GM12874 (cell line): ENCODE measurements around the gene PAWR.

Experiments
- TF ChIP-seq, protein P1 (sequence below): IDR thresholded peaks from 2 replicates; pipeline ENCODE4 v1.5.1; 2011; ENCODE audit warnings: low read depth, mild to moderate bottlenecking, control low read depth, low read length, moderate library complexity; ENCODE audit not compliant: insufficient read depth

PAWR gene

DNA sequence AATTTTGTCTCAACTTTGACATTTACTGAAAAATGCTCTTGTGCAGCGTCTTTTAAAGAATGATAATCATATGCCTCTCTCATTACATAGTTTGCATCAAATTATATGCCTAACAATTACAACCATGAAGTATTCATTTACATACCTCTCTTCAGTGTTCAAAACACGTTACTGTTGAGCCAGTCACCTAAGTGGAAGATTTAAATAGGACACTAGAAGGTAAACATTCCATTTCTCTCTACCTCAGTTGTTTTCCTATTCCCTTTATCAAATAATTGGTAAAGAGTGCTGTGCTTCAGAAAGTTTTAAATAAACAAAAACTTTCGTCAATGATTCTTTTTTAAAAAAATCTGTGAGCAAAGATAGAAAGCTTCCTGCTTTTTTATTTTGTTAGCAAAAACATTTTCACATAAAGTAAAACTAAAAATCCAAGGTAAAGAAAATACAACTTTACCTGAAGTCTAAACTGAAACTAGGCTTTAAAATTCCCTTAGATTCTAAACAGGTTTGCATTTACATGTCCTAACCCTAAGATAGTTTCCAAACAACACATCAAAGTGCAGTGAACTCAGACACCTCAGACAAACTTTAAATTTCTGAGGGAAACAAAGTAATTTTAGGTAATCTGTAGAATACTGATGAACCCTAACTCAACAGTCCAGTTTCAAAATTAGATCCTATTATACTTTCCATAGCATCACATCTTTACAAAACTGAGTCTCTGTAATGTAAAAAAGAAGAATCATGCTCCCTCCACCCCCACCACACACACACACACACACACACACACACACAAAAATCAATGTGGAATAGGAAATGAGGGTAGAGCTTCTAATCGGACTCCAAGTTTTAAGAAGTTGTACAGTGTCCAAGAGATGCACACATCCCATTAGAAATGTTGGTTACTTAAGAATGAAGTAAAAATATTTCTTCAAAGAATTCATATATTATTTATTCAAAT lies 46.2 kb downstream of the PAWR start:
- TF ChIP-seq, protein P1, sequence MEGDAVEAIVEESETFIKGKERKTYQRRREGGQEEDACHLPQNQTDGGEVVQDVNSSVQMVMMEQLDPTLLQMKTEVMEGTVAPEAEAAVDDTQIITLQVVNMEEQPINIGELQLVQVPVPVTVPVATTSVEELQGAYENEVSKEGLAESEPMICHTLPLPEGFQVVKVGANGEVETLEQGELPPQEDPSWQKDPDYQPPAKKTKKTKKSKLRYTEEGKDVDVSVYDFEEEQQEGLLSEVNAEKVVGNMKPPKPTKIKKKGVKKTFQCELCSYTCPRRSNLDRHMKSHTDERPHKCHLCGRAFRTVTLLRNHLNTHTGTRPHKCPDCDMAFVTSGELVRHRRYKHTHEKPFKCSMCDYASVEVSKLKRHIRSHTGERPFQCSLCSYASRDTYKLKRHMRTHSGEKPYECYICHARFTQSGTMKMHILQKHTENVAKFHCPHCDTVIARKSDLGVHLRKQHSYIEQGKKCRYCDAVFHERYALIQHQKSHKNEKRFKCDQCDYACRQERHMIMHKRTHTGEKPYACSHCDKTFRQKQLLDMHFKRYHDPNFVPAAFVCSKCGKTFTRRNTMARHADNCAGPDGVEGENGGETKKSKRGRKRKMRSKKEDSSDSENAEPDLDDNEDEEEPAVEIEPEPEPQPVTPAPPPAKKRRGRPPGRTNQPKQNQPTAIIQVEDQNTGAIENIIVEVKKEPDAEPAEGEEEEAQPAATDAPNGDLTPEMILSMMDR = no peak

DNA sequence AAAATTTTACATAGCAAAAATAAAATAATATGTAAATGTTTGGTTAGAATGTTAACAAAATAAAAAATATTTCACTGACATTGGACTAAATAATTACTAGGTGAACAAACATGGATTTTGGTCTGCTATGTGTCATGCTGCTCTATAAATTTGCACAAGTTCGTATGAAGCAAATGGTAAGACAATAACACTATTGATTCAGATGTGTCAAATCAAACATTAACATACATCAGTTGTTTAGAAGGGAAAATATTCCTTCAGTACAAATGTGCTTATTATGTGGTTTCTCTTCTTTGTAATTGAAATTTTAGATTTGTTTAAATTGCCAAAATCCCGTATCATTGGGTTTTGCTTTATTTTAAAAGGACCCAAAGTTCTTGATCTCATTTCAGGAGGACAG lies 46.9 kb downstream of the PAWR start:
- TF ChIP-seq, protein P1 = no peak

DNA sequence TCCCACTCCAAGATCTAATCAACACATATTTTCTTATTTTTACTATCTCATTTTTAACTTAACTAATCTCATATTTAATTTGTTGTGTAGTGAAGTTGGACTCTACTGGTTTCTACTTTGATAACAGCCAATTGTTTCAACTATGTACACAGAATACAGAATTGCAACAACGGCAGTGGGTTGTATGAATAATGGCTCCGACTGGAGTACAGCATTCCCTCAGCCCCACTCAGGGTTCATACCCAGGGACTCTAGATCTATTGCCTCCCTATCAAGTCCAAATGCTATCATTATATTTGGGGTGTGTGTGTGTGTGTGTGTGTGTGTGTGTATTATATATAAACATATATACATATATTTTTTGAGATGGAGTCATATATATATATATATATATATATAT lies 52.3 kb downstream of the PAWR start:
- TF ChIP-seq, protein P1 = no peak

- TF ChIP-seq, protein P1 = no peak
Observed at GRCh38 chr12:79637093-79637492, 53.7 kb downstream of the PAWR start.

GRCh38 chr12:79635676-79636075 lies 55.1 kb downstream of the PAWR start:
- TF ChIP-seq, protein P1 = no peak

DNA sequence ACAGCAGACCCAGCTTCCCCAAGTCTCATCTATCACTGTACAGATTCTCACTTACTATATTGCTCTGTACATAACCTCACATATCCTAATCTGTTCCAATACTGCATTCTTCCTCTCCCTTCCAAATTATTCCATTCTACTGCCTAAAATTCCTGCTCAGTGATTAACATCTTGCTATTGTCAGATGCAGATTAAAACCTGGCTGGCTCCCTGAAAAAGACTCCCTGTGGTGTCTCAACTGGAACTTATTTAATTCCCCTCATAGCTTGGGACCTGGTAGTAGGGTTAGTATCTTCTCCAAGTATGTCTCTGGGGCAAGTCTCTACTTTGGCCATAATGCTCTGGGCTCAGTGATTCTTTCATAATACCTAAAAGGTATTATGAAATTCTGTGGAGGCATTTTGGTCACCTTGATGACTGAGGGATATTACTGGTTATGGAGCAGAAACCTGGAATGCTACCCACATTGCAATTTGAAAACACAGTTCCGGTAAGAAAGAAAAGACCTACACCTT lies 55.8 kb downstream of the PAWR start:
- TF ChIP-seq, protein P1 = no peak

DNA sequence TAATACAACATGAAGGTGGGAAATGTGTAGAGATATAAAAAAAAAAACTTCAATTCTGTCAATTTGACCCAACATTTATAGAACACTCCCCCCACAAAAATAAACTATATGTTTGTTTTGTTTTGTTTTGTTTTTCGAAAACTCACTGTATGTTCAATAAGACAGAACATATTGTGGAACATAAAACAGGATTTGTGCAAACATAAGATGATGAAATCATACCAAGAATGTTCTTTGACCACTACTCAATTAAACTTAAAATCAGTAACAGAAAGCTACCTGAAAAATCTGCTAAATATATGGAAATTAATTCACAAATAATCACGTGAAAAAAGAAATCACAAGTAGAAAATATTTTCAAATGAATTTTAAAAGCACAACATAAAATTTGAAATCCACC lies 61.2 kb downstream of the PAWR start:
- TF ChIP-seq, protein P1 = no peak
